HCT116 (cell line): Measurements from ENCODE around the gene GCN1. TPM values are rescaled to one million over a fixed set of nuclear protein-coding genes. Genes with fewer than 3 reads are reported as not detected.

Experiments
- ATAC-seq: fragments of 200-7000 bp; cut with Tn5 transposase; 2 replicates; pipeline ENCODE4 v1.9.1; 2020; ENCODE audit warnings: mild to moderate bottlenecking, moderate library complexity
- BruUV-seq: library from RNA; stranded (reverse); fragments of 400-500 nt; replicated peaks from 2 replicates; lab custom pipeline; 2021; lab: Mats Ljungman, UMichigan
- CTCF ChIA-PET: fragments of 300-600 bp; sonication (Branson Sonifier 250); formaldehyde crosslinking; loops from one replicate; lab custom pipeline; 2021; ENCODE audit warnings: antibody characterized with exemption; lab: Charles Lee
- POLR2A ChIA-PET: fragments of 300-600, 350-600 bp; sonication (Branson Sonifier 250); formaldehyde crosslinking; loops from one replicate; lab custom pipeline; 2021; ENCODE audit warnings: antibody characterized with exemption; lab: Charles Lee
- RAD21 ChIA-PET, 2 experiments: fragments of 300-600 bp; sonication (Branson Sonifier 250); formaldehyde crosslinking; loops; one replicate each; lab custom pipeline; 2023; ENCODE audit warnings: low total read pairs in 2 of 2; ENCODE audit not compliant: uncharacterized antibody in 2 of 2, unreplicated experiment in 2 of 2, low non-redundant PET in 1 of 2; lab: Charles Lee
- DNase-seq: peaks from one replicate; pipeline ENCODE4 v3.0.0-alpha.2; 2010; ENCODE audit warnings: low read depth, low spot score
- H2AFZ ChIP-seq: fragments of 200-600 bp; shearing (Covaris generic), sonication (generic); 2 replicates; pipeline ENCODE4 v1.6.1; 2017; ENCODE audit warnings: low read depth, mixed run types, mixed read lengths, antibody characterized with exemption, low read length; ENCODE audit not compliant: poor library complexity, severe bottlenecking
- H3K27ac ChIP-seq: 2 replicates; pipeline ENCODE4 v1.5.1; 2012; ENCODE audit warnings: low read depth, low read length
- H3K27me3 ChIP-seq: fragments of 200-600 bp; sonication (generic); 2 replicates; pipeline ENCODE4 v1.6.1; 2016; ENCODE audit warnings: mixed run types, low read length, mixed read lengths; ENCODE audit not compliant: insufficient read depth
- H3K36me3 ChIP-seq, 2 experiments: fragments of 200-500 bp in 1 of 2; fragments of 200-600 bp in 1 of 2; sonication (Bioruptor generic) in 1 of 2; sonication (generic) in 1 of 2; 2 replicates each; pipeline versions ENCODE4 v1.5.1 to v1.6.1; 2014 to 2016; ENCODE audit warnings: low read length in 2 of 2, inconsistent platforms in 1 of 2, mixed read lengths in 1 of 2, mixed run types in 1 of 2; ENCODE audit not compliant: insufficient read depth in 2 of 2, control insufficient read depth in 1 of 2
- H3K4me1 ChIP-seq, 2 experiments: fragments of 200-600 bp in 1 of 2; sonication (generic) in 1 of 2; 2 replicates each; pipeline versions ENCODE4 v1.5.1 to v1.6.1; 2012 to 2017; ENCODE audit warnings: low read length in 2 of 2, inconsistent platforms in 1 of 2, mild to moderate bottlenecking in 1 of 2, mixed read lengths in 1 of 2, mixed run types in 1 of 2, moderate library complexity in 1 of 2; ENCODE audit not compliant: insufficient read depth in 2 of 2, control insufficient read depth in 1 of 2
- H3K4me2 ChIP-seq: fragments of 200-600 bp; sonication (generic); 2 replicates; pipeline ENCODE4 v1.6.1; 2017; ENCODE audit warnings: mixed run types, low read length, mixed read lengths
- H3K4me3 ChIP-seq, 2 experiments: fragments of 200-600 bp in 1 of 2; sonication (generic) in 1 of 2; replicated peaks in 1 of 2; 2 replicates each; pipeline ENCODE4 v1.5.1; 2011 to 2016; ENCODE audit warnings: low read length in 2 of 2, control low read depth in 1 of 2, low read depth in 1 of 2, mild to moderate bottlenecking in 1 of 2, mixed read lengths in 1 of 2, mixed run types in 1 of 2
- H3K79me2 ChIP-seq: fragments of 200-600 bp; sonication (generic); 2 replicates; pipeline ENCODE4 v1.6.1; 2017; ENCODE audit warnings: mild to moderate bottlenecking, mixed run types, low read length, moderate library complexity, mixed read lengths; ENCODE audit not compliant: insufficient read depth
- H3K9ac ChIP-seq: fragments of 200-600 bp; sonication (generic); 2 replicates; pipeline ENCODE4 v1.6.1; 2016; ENCODE audit warnings: low read length, mixed read lengths
- H3K9me2 ChIP-seq: fragments of 200-600 bp; sonication (generic), shearing (Covaris generic); 2 replicates; pipeline ENCODE4 v1.6.1; 2017; ENCODE audit warnings: mixed run types, mild to moderate bottlenecking, moderate library complexity; ENCODE audit not compliant: insufficient read depth
- H3K9me3 ChIP-seq, 2 experiments: fragments of 200-500 bp in 1 of 2; fragments of 200-600 bp in 1 of 2; sonication (Bioruptor generic) in 1 of 2; sonication (generic) in 1 of 2; 2 replicates each; pipeline ENCODE4 v1.6.1; 2014 to 2017; ENCODE audit warnings: low read length in 2 of 2, mixed read lengths in 2 of 2, inconsistent platforms in 1 of 2, low read depth in 1 of 2, mild to moderate bottlenecking in 1 of 2, mixed run types in 1 of 2, moderate library complexity in 1 of 2; ENCODE audit not compliant: control insufficient read depth in 1 of 2, insufficient read depth in 1 of 2
- H4K20me1 ChIP-seq: fragments of 200-600 bp; sonication (generic), shearing (Covaris generic); 2 replicates; pipeline ENCODE4 v1.6.1; 2017; ENCODE audit warnings: mixed run types, mild to moderate bottlenecking, moderate library complexity; ENCODE audit not compliant: insufficient read depth
- ATF3 ChIP-seq: IDR thresholded peaks from 2 replicates; pipeline ENCODE4 v1.6.1; 2012
- CBX3 ChIP-seq: IDR thresholded peaks from 2 replicates; pipeline ENCODE4 v1.6.1; 2012; ENCODE audit warnings: low read depth
- CEBPB ChIP-seq: IDR thresholded peaks from 2 replicates; pipeline ENCODE4 v1.6.1; 2012; ENCODE audit warnings: low read depth
- CTCF ChIP-seq, 3 experiments: fragments of 200-600 bp in 1 of 3; sonication (generic) in 1 of 3; IDR thresholded peaks in 2 of 3; conservative IDR thresholded peaks in 1 of 3; 2 replicates each; pipeline ENCODE4 v1.5.1; 2012 to 2017; ENCODE audit warnings: low read depth in 2 of 3, low read length in 2 of 3, antibody characterized with exemption in 1 of 3, borderline replicate concordance in 1 of 3, control low read depth in 1 of 3, mild to moderate bottlenecking in 1 of 3, mixed read lengths in 1 of 3, mixed run types in 1 of 3, moderate library complexity in 1 of 3; ENCODE audit not compliant: insufficient read depth in 1 of 3
- EGR1 ChIP-seq: IDR thresholded peaks from 2 replicates; pipeline ENCODE4 v1.6.1; 2012; ENCODE audit warnings: low read depth
- ELF1 ChIP-seq: IDR thresholded peaks from 2 replicates; pipeline ENCODE4 v1.6.1; 2012; ENCODE audit warnings: low read depth, borderline replicate concordance
- EZH2 ChIP-seq: fragments of 200-600 bp; sonication (generic); IDR thresholded peaks from 2 replicates; pipeline ENCODE4 v1.6.1; 2017; ENCODE audit warnings: antibody characterized with exemption, mixed run types
- EZH2phosphoT487 ChIP-seq: fragments of 200-600 bp; IDR thresholded peaks from 2 replicates; pipeline ENCODE4 v1.6.1; 2018; ENCODE audit warnings: antibody characterized with exemption, borderline replicate concordance
- FOSL1 ChIP-seq: IDR thresholded peaks from 2 replicates; pipeline ENCODE4 v1.6.1; 2012; ENCODE audit warnings: low read depth
- JUND ChIP-seq: IDR thresholded peaks from 2 replicates; pipeline ENCODE4 v1.6.1; 2012
- MAX ChIP-seq: IDR thresholded peaks from 2 replicates; pipeline ENCODE4 v1.6.1; 2012
- POLR2AphosphoS5 ChIP-seq: IDR thresholded peaks from 2 replicates; pipeline ENCODE4 v1.6.1; 2011; ENCODE audit warnings: mild to moderate bottlenecking, low read depth, low read length, moderate library complexity
- RAD21 ChIP-seq: IDR thresholded peaks from 2 replicates; pipeline ENCODE4 v1.6.1; 2012; ENCODE audit warnings: low read depth, mild to moderate bottlenecking
- REST ChIP-seq: IDR thresholded peaks from 2 replicates; pipeline ENCODE4 v1.6.1; 2012; ENCODE audit warnings: low read depth
- SIN3A ChIP-seq: IDR thresholded peaks from 2 replicates; pipeline ENCODE4 v1.6.1; 2012; ENCODE audit warnings: low read depth
- SP1 ChIP-seq: IDR thresholded peaks from 2 replicates; pipeline ENCODE4 v1.6.1; 2012; ENCODE audit warnings: low read depth
- YY1 ChIP-seq: IDR thresholded peaks from 2 replicates; pipeline ENCODE4 v1.6.1; 2011; ENCODE audit warnings: low read length, low read depth, moderate library complexity, mild to moderate bottlenecking; ENCODE audit not compliant: insufficient replicate concordance; ENCODE audit errors: extremely low read depth
- ZBTB33 ChIP-seq: IDR thresholded peaks from 2 replicates; pipeline ENCODE4 v1.6.1; 2011; ENCODE audit warnings: mild to moderate bottlenecking, low read length, moderate library complexity; ENCODE audit not compliant: insufficient replicate concordance; ENCODE audit errors: extremely low read depth
- ZFX ChIP-seq: fragments of 450-650 bp; IDR thresholded peaks from 2 replicates; pipeline ENCODE4 v1.6.1; 2017
- ZNF274 ChIP-seq: fragments of 200-500 bp; sonication (Bioruptor generic); IDR thresholded peaks from 2 replicates; pipeline ENCODE4 v1.6.1; 2014; ENCODE audit warnings: mild to moderate bottlenecking, low read depth, low read length, inconsistent platforms
- intact Hi-C: fragments of 100-400 bp; cut with micrococcal nuclease; formaldehyde crosslinking; loops from 2 replicates; pipeline ENCODE4 v1.10.0; 2022
- total RNA-seq: library from RNA; stranded (reverse); gene quantifications from one replicate; pipeline ENCODE4 v1.2.1, GENCODE V29; 2021; ENCODE audit not compliant: unreplicated experiment

GCN1 gene
- total RNA-seq, 1 experiment from 2014 or later = 184 TPM

GRCh38 chr12:120100630-120101029 lies 93.9 kb downstream of the GCN1 start:
- no TSS peak for BruUV-seq
- DNase-seq (no peak), ATAC-seq (no peak)
- H3K36me3 ChIP-seq = peaks cover 8 to 22% of the 10 kb centered on the region in 2 experiments; a peak in 3 of 4 replicates
- H3K27ac ChIP-seq = no peak overlapping the region
- H3K4me3 ChIP-seq = no peak overlapping the region
- H2AFZ ChIP-seq = no peak overlapping the region
- intact Hi-C loops = no loop called here
- POLR2A ChIA-PET = no interaction called here
- no peaks in the 10 kb centered on the region for H4K20me1 ChIP-seq
- H3K4me2 ChIP-seq = no peak overlapping the region
- TF ChIP-seq POLR2AphosphoS5 = no peak
- no peak for TF ChIP-seq CEBPB
- TF ChIP-seq ELF1 = no peak
- TF ChIP-seq ATF3 = no peak
- no peak for TF ChIP-seq EZH2
- no peak for TF ChIP-seq JUND
- TF ChIP-seq ZFX = no peak
- TF ChIP-seq ZBTB33 = no peak
- TF ChIP-seq RAD21 = no peak
- TF ChIP-seq ZNF274 = no peak
- no peak for TF ChIP-seq MAX
- TF ChIP-seq EZH2phosphoT487 = no peak
- TF ChIP-seq YY1 = no peak
- TF ChIP-seq EGR1 = no peak
- TF ChIP-seq REST = no peak
- TF ChIP-seq FOSL1 = no peak
- TF ChIP-seq SIN3A = no peak
- no peak for TF ChIP-seq CBX3
- no peak for TF ChIP-seq CTCF (IDR thresholded peaks at IDR 0.05 in 2 of 3, conservative IDR thresholded peaks at IDR 0.05 in 1 of 3; ENCODE audit: borderline replicate concordance in 1 of 3, insufficient read depth in 1 of 3, low read depth in 2 of 3, low read length in 2 of 3)
- no peak for TF ChIP-seq SP1
- CTCF ChIA-PET = interaction anchor here (1.7 kb wide), 1 partner anchor 14 kb away, joined by 7 read pairs; no protein-coding TSS in a partner anchor
- H3K4me1 ChIP-seq = peaks cover 5 to 7% of the 10 kb centered on the region in 2 experiments
- no peaks in the 10 kb centered on the region for H3K9me2 ChIP-seq
- no peaks in the 10 kb centered on the region for H3K27me3 ChIP-seq
- H3K9ac ChIP-seq = no peak overlapping the region
- peaks cover 59% of the 10 kb centered on the region for H3K79me2 ChIP-seq
- RAD21 ChIA-PET = interaction anchor here in 1 of 2 experiments (0.5 kb wide), 1 partner anchor 137 kb away, joined by 3 read pairs; no protein-coding TSS in a partner anchor
- H3K9me3 ChIP-seq = no peaks in the 10 kb centered on the region
